T47D (cell line): ENCODE measurements around the gene PPM1B.

Experiments used
- DNase-seq, 2 experiments: peaks; one replicate each; pipeline versions ENCODE4 v3.0.0 to v3.0.0-alpha.2; 2011 to 2012; ENCODE audit warnings: low read depth in 1 of 2, low spot score in 1 of 2
- JUND ChIP-seq: IDR thresholded peaks from 2 replicates; pipeline ENCODE4 v1.6.1; 2012; ENCODE audit warnings: low read depth
- in situ Hi-C: cut with HindIII; loops from 2 replicates; pipeline ENCODE4 v1.10.0; 2016; ENCODE audit warnings: low sequenced_read_pairs, low pct_unique_long_range_greater_than_20kb

Gene PPM1B

GRCh38 chr2:44137872-44138551 is 30.7 kb upstream of the PPM1B start:
- DNase-seq = no peak
- in situ Hi-C loops = no loop called here
- no peak for TF ChIP-seq JUND

- no peak for TF ChIP-seq JUND
- in situ Hi-C loops = no loop called here
- no peak for DNase-seq
These were observed 28.9 kb upstream of the PPM1B start for GRCh38 chr2:44139741-44140140.

- in situ Hi-C loops = no loop called here
- TF ChIP-seq JUND = no peak
- DNase-seq = no peak
These were observed 26.4 kb upstream of the PPM1B start for GRCh38 chr2:44142306-44142705.

GRCh38 chr2:44143701-44144100 is 25.0 kb upstream of the PPM1B start:
- TF ChIP-seq JUND = no peak
- in situ Hi-C loops = no loop called here
- DNase-seq = no peak

GRCh38 chr2:44148999-44149398 is 19.7 kb upstream of the PPM1B start:
- in situ Hi-C loops = no loop called here
- DNase-seq = no peak
- no peak for TF ChIP-seq JUND

- no peak for TF ChIP-seq JUND
- in situ Hi-C loops = no loop called here
- no peak for DNase-seq
These were observed 18.2 kb upstream of the PPM1B start for GRCh38 chr2:44150473-44150872.

GRCh38 chr2:44152865-44153669 is 15.6 kb upstream of the PPM1B start:
- no peak for DNase-seq
- no peak for TF ChIP-seq JUND
- in situ Hi-C loops = no loop called here

- TF ChIP-seq JUND = no peak
- DNase-seq = no peak
- in situ Hi-C loops = no loop called here
These were observed 12.8 kb upstream of the PPM1B start for GRCh38 chr2:44155666-44156446.

- in situ Hi-C loops = no loop called here
- no peak for TF ChIP-seq JUND
- DNase-seq = no peak
These were observed 4.9 kb upstream of the PPM1B start for GRCh38 chr2:44163777-44164176.

GRCh38 chr2:44164617-44165016 is 4.1 kb upstream of the PPM1B start:
- in situ Hi-C loops = no loop called here
- TF ChIP-seq JUND = no peak
- no peak for DNase-seq

GRCh38 chr2:44166096-44166495 is 2.6 kb upstream of the PPM1B start:
- TF ChIP-seq JUND = no peak
- in situ Hi-C loops = no loop called here
- no peak for DNase-seq

- TF ChIP-seq JUND = no peak
- no peak for DNase-seq
- in situ Hi-C loops = no loop called here
These were observed 1.3 kb upstream of the PPM1B start for GRCh38 chr2:44167311-44167907.
